Neural cell (in vitro differentiated cells): ENCODE measurements around the gene FAM131B. TPM values are rescaled to one million over a fixed set of nuclear protein-coding genes. Genes with fewer than 3 reads are reported as not detected.

Experiments
- H2AFZ ChIP-seq: fragments of 200-600, 300-800 bp; sonication (generic), shearing (Covaris generic); 2 replicates; pipeline ENCODE4 v1.6.0; 2014; ENCODE audit warnings: low read depth, mild to moderate bottlenecking, antibody characterized with exemption, low read length, moderate library complexity
- H3F3A ChIP-seq: fragments of 200-600 bp; shearing (Covaris generic); 2 replicates; pipeline ENCODE4 v1.6.1; 2016; ENCODE audit warnings: mild to moderate bottlenecking, moderate library complexity, mixed read lengths, antibody characterized with exemption, low read length; ENCODE audit not compliant: insufficient read depth, poor library complexity, severe bottlenecking
- H3K27ac ChIP-seq: fragments of 200-600, 300-800 bp; sonication (generic), shearing (Covaris generic); 2 replicates; pipeline ENCODE4 v1.5.1; 2014; ENCODE audit warnings: mild to moderate bottlenecking, low read length, moderate library complexity
- H3K27me3 ChIP-seq: fragments of 300-800, 200-600 bp; sonication (generic), shearing (Covaris generic); 2 replicates; pipeline ENCODE4 v1.6.0; 2014; ENCODE audit warnings: mild to moderate bottlenecking, low read depth, low read length, moderate library complexity; ENCODE audit not compliant: insufficient read depth
- H3K36me3 ChIP-seq: fragments of 300-800, 200-600 bp; sonication (generic), shearing (Covaris generic); 2 replicates; pipeline ENCODE4 v1.5.1; 2014; ENCODE audit warnings: mild to moderate bottlenecking, antibody characterized with exemption, low read length, moderate library complexity; ENCODE audit not compliant: insufficient read depth
- H3K4me2 ChIP-seq: fragments of 300-800, 200-600 bp; sonication (generic), shearing (Covaris generic); 2 replicates; pipeline ENCODE4 v1.6.0; 2014; ENCODE audit warnings: mild to moderate bottlenecking, low read length
- H3K4me3 ChIP-seq: fragments of 300-800, 200-600 bp; sonication (generic), shearing (Covaris generic); 2 replicates; pipeline ENCODE4 v1.5.1; 2014; ENCODE audit warnings: mild to moderate bottlenecking, low read length, moderate library complexity
- H3K79me2 ChIP-seq: fragments of 200-600 bp; shearing (Covaris generic); replicated peaks from 2 replicates; pipeline ENCODE4 v1.6.0; 2014; ENCODE audit warnings: mild to moderate bottlenecking, low read length, moderate library complexity; ENCODE audit not compliant: insufficient read depth
- H3K9ac ChIP-seq: fragments of 300-800, 200-600 bp; sonication (generic), shearing (Covaris generic); 2 replicates; pipeline ENCODE4 v1.6.1; 2016; ENCODE audit warnings: mild to moderate bottlenecking, low read length, mixed read lengths
- H3K9me2 ChIP-seq: fragments of 200-600 bp; shearing (Covaris generic); 2 replicates; pipeline ENCODE4 v1.6.1; 2016; ENCODE audit warnings: mild to moderate bottlenecking, low read length, mixed read lengths; ENCODE audit not compliant: insufficient read depth
- H3K9me3 ChIP-seq: fragments of 200-600, 300-800 bp; sonication (generic), shearing (Covaris generic); 2 replicates; pipeline ENCODE4 v1.6.1; 2016; ENCODE audit warnings: mild to moderate bottlenecking, mixed run types, low read length, moderate library complexity, mixed read lengths
- H4K20me1 ChIP-seq: fragments of 200-600 bp; shearing (Covaris generic); 2 replicates; pipeline ENCODE4 v1.6.1; 2016; ENCODE audit warnings: mild to moderate bottlenecking, mixed run types; ENCODE audit not compliant: insufficient read depth
- CTCF ChIP-seq: fragments of 450-650 bp; IDR thresholded peaks from 2 replicates; pipeline ENCODE4 v1.5.1; 2014; ENCODE audit warnings: antibody characterized with exemption, mild to moderate bottlenecking, moderate library complexity; ENCODE audit not compliant: poor library complexity, severe bottlenecking
- EP300 ChIP-seq: fragments of 450-650 bp; conservative IDR thresholded peaks from 2 replicates; pipeline ENCODE4 v1.6.1; 2014; ENCODE audit warnings: antibody characterized with exemption, mild to moderate bottlenecking, moderate library complexity; ENCODE audit not compliant: poor library complexity, severe bottlenecking
- EZH2 ChIP-seq: fragments of 200-600, 300-800 bp; shearing (Covaris generic), sonication (generic); IDR thresholded peaks from 2 replicates; pipeline ENCODE4 v1.6.1; 2014; ENCODE audit warnings: antibody characterized with exemption, low read length, borderline replicate concordance, mild to moderate bottlenecking; ENCODE audit not compliant: insufficient read depth, poor library complexity, severe bottlenecking
- MXI1 ChIP-seq: fragments of 450-650 bp; conservative IDR thresholded peaks from 2 replicates; pipeline ENCODE4 v1.6.1; 2014; ENCODE audit warnings: antibody characterized with exemption, mild to moderate bottlenecking; ENCODE audit not compliant: poor library complexity, severe bottlenecking
- POLR2AphosphoS5 ChIP-seq: IDR thresholded peaks from 2 replicates; pipeline ENCODE4 v1.6.1; 2012
- RAD21 ChIP-seq: fragments of 450-650 bp; conservative IDR thresholded peaks from 2 replicates; pipeline ENCODE4 v1.6.1; 2014; ENCODE audit warnings: antibody characterized with exemption, mild to moderate bottlenecking, moderate library complexity
- REST ChIP-seq: IDR thresholded peaks from 2 replicates; pipeline ENCODE4 v1.6.1; 2012; ENCODE audit warnings: borderline replicate concordance
- SMC3 ChIP-seq: fragments of 450-650 bp; conservative IDR thresholded peaks from 2 replicates; pipeline ENCODE4 v1.6.1; 2014; ENCODE audit warnings: antibody characterized with exemption, mild to moderate bottlenecking, moderate library complexity; ENCODE audit not compliant: poor library complexity
- TAF1 ChIP-seq: IDR thresholded peaks from 2 replicates; pipeline ENCODE4 v1.6.1; 2012; ENCODE audit warnings: low read depth
- polyA plus RNA-seq: library from polyadenylated mRNA; depleted of rRNA; stranded (reverse); fragments of >200 nt; gene quantifications from 2 replicates; pipeline ENCODE4 v1.2.3, GENCODE V29; 2014

FAM131B gene
- polyA plus RNA-seq, 1 donor from 2014 or later, result 45.9 TPM

GRCh38 chr7:143356414-143357050 is 6.0 kb downstream of the FAM131B start:
- Histone ChIP-seq H3K9ac (no peak overlapping the region), H4K20me1 (no peaks in the 10 kb centered on the region), H3K4me3 (no peak overlapping the region), H3K9me3 (no peaks in the 10 kb centered on the region), H3K36me3 (no peaks in the 10 kb centered on the region), H3K27ac (no peak overlapping the region), H3F3A (no peaks in the 10 kb centered on the region), H2AFZ (no peak overlapping the region), H3K9me2 (no peaks in the 10 kb centered on the region), H3K79me2 (no peaks in the 10 kb centered on the region), H3K4me2 (no peak overlapping the region), H3K27me3 (no peaks in the 10 kb centered on the region)
- TF ChIP-seq EP300 (no peak), RAD21 (no peak), SMC3 (no peak), MXI1 (no peak), POLR2AphosphoS5 (no peak), REST (no peak), CTCF (no peak), EZH2 (no peak), TAF1 (no peak)

GRCh38 chr7:143355450-143356385 is 6.8 kb downstream of the FAM131B start:
- Histone ChIP-seq H3K27me3 (no peaks in the 10 kb centered on the region), H3K4me3 (no peak overlapping the region), H3K9me3 (no peaks in the 10 kb centered on the region), H2AFZ (no peak overlapping the region), H3F3A (no peaks in the 10 kb centered on the region), H3K9ac (no peak overlapping the region), H3K4me2 (no peak overlapping the region), H3K9me2 (no peaks in the 10 kb centered on the region), H4K20me1 (no peaks in the 10 kb centered on the region), H3K79me2 (no peaks in the 10 kb centered on the region), H3K27ac (no peak overlapping the region), H3K36me3 (no peaks in the 10 kb centered on the region)
- TF ChIP-seq CTCF (no peak), SMC3 (no peak), RAD21 (no peak), MXI1 (no peak)
